ENCODE measurements around the gene MT1G.
"Not testable (repeated sequence)": the region's sequence is repeated elsewhere in the genome, so short reads cannot be mapped to it uniquely, and the experiment has no call there.

Gene MT1G

GRCh38 chr16:56684256-56684925 lies 16.5 kb upstream of the MT1G start:
- no peak for DNase-seq

- no peak for DNase-seq
Observed at GRCh38 chr16:56683424-56684172, 15.7 kb upstream of the MT1G start.

- no peak for DNase-seq
Observed at GRCh38 chr16:56682703-56683397, 15.0 kb upstream of the MT1G start.

GRCh38 chr16:56681939-56682702 lies 14.3 kb upstream of the MT1G start, which contains the start of gene MT1X:
Gene MT1X (plus strand): TSS chr16:56682470. CDS start chr16:56682541, 71 bp downstream.
- DNase-seq = peak; percentile 78

- DNase-seq = no peak
Observed at GRCh38 chr16:56679818-56680217, 12.0 kb upstream of the MT1G start.

- no peak for DNase-seq
Observed at GRCh38 chr16:56679078-56679730, 11.3 kb upstream of the MT1G start.

- no peak for DNase-seq
Observed at GRCh38 chr16:56677474-56677873, 9.6 kb upstream of the MT1G start.

- no peak for DNase-seq
Observed at GRCh38 chr16:56675685-56676210, 7.9 kb upstream of the MT1G start.

GRCh38 chr16:56674570-56674969 lies 6.7 kb upstream of the MT1G start:
- DNase-seq = not testable (repeated sequence)

- no peak for DNase-seq
Observed at GRCh38 chr16:56673921-56674320, 6.1 kb upstream of the MT1G start.

- DNase-seq = no peak
Observed at GRCh38 chr16:56672761-56673536, 5.1 kb upstream of the MT1G start.

- not testable (repeated sequence) for DNase-seq
Observed at GRCh38 chr16:56672171-56672570, 4.3 kb upstream of the MT1G start.

GRCh38 chr16:56671691-56672090 lies 3.8 kb upstream of the MT1G start:
- DNase-seq = not testable (repeated sequence)

GRCh38 chr16:56670620-56670934 lies 2.7 kb upstream of the MT1G start:
- no peak for DNase-seq

GRCh38 chr16:56669840-56670619 lies 2.2 kb upstream of the MT1G start:
- DNase-seq = no peak

GRCh38 chr16:56669005-56669839 lies 1.4 kb upstream of the MT1G start, which contains the start of gene MT1H:
Gene MT1H (plus strand): TSS chr16:56669814. CDS start chr16:56669885, 71 bp downstream.
- no peak for DNase-seq

GRCh38 chr16:56665286-56666261 lies 2.3 kb downstream of the MT1G start:
- not testable (repeated sequence) for DNase-seq

GRCh38 chr16:56664506-56664905 lies 3.4 kb downstream of the MT1G start:
- no peak for DNase-seq
